Measurements from ENCODE around the gene RPTOR.

Gene RPTOR

GRCh38 chr17:80856863-80857755 is 312.5 kb downstream of the RPTOR start:
- DNase-seq, result peak in 1 of 2 experiments; percentile 18

GRCh38 chr17:80857756-80858171 is 313.1 kb downstream of the RPTOR start:
- DNase-seq, result no peak

GRCh38 chr17:80858301-80859001 is 313.8 kb downstream of the RPTOR start:
- DNase-seq, result no peak

GRCh38 chr17:80859002-80859941 is 314.6 kb downstream of the RPTOR start:
- DNase-seq, result no peak

- DNase-seq, result no peak
These were observed 315.5 kb downstream of the RPTOR start for GRCh38 chr17:80860101-80860671.

GRCh38 chr17:80860703-80861417 is 316.2 kb downstream of the RPTOR start:
- DNase-seq, result no peak

GRCh38 chr17:80861418-80861815 is 316.8 kb downstream of the RPTOR start:
- no peak for DNase-seq

- DNase-seq, result peak; percentile 62
These were observed 317.3 kb downstream of the RPTOR start for GRCh38 chr17:80861892-80862291.

- DNase-seq, result no peak
These were observed 317.9 kb downstream of the RPTOR start for GRCh38 chr17:80862481-80862961.

GRCh38 chr17:80862978-80863377 is 318.3 kb downstream of the RPTOR start:
- no peak for DNase-seq

- no peak for DNase-seq
These were observed 319.0 kb downstream of the RPTOR start for GRCh38 chr17:80863626-80864025.

GRCh38 chr17:80864751-80865150 is 320.1 kb downstream of the RPTOR start:
- no peak for DNase-seq

- peak; percentile 66 to 75 for DNase-seq
These were observed 321.6 kb downstream of the RPTOR start for GRCh38 chr17:80866050-80866793.

GRCh38 chr17:80868022-80868609 is 323.5 kb downstream of the RPTOR start:
- no peak for DNase-seq

- DNase-seq, result no peak
These were observed 325.0 kb downstream of the RPTOR start for GRCh38 chr17:80869481-80870145.

- DNase-seq, result peak in 1 of 2 experiments; percentile 26
These were observed 325.8 kb downstream of the RPTOR start for GRCh38 chr17:80870401-80870800.

GRCh38 chr17:80871341-80871740 is 326.7 kb downstream of the RPTOR start:
- no peak for DNase-seq

- DNase-seq, result no peak
These were observed 327.4 kb downstream of the RPTOR start for GRCh38 chr17:80872001-80872500.

- DNase-seq, result no peak
These were observed 328.1 kb downstream of the RPTOR start for GRCh38 chr17:80872501-80873306.
